Left ventricle myocardium superior (tissue), 1 donor: ENCODE data around the gene PKP2. TPM values are rescaled to one million over a fixed set of nuclear protein-coding genes. Genes with fewer than 3 reads are reported as not detected.

Experiments
- ATAC-seq: fragments of 200-7000 bp; cut with Tn5 transposase; one replicate; pipeline ENCODE4 v1.9.1; 2020; ENCODE audit warnings: mild to moderate bottlenecking, moderate library complexity
- DNase-seq: peaks from one replicate; pipeline ENCODE4 v3.0.0-alpha.2; 2020
- intact Hi-C: fragments of 100-400 bp; cut with micrococcal nuclease; formaldehyde crosslinking; loops from one replicate; pipeline ENCODE4 v1.11.0; 2022
- total RNA-seq: library from RNA; stranded (reverse); fragmentation: NEBNext Ultra II Directional; extraction: Animal tissue kit (Norgen Biotek cat#: 25700); gene quantifications from one replicate; pipeline ENCODE4 v1.2.1, GENCODE V29; 2021
- donor health status: DM: no; HTN: yes; CAD: no; lungs with severe emphysema.

The PKP2 gene
- total RNA-seq, 1 donor from 2014 or later, result 423 TPM

DNA sequence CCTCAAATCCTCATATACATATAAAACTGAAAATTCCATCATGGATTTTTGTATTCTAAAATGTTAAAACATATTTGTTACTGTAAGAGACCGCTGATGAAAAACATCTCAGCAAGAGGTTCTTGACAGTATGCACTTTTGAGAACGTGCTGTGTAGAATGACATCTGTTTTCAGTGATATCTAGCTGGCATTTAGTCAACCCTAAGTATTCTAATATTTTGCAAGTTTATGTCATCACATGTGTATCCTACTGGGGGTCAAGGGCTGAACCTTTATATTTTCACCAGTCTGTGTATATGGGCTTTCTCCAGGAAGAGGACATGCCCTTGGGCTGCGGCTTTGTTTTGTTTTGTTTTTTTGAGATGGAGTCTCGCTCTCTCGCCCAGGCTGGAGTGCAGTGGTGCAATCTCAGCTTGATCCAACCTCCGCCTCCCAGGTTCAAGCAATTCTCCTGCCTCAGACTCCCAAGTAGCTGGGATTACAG is 118.8 kb downstream of the PKP2 start:
- intact Hi-C loops, result no loop called here
- no peak for ATAC-seq
- no peak for DNase-seq

DNA sequence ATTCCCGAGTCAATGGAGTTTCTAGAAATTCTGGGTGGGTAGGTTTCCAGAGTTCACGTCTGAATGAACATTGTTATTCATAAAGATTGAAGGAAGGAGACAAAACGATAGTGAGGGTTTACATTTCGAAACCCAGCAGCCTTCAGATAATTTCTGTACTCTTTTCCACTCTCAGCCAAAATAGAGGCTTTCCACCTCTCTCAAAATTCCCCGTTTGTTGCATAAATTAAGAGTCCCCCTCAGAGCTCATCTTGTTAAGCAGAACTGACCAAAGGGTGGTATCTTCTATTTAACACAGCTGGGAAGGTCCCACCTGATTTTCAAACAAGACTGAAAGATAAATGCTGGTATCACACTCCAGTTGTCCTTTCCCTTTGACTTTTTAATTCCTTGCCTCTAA is 119.4 kb downstream of the PKP2 start:
- intact Hi-C loops, result no loop called here
- DNase-seq (no peak), ATAC-seq (no peak)

- intact Hi-C loops, result no loop called here
- no peak for ATAC-seq
- no peak for DNase-seq
Observed at GRCh38 chr12:32776258-32776657, 120.3 kb downstream of the PKP2 start.

DNA sequence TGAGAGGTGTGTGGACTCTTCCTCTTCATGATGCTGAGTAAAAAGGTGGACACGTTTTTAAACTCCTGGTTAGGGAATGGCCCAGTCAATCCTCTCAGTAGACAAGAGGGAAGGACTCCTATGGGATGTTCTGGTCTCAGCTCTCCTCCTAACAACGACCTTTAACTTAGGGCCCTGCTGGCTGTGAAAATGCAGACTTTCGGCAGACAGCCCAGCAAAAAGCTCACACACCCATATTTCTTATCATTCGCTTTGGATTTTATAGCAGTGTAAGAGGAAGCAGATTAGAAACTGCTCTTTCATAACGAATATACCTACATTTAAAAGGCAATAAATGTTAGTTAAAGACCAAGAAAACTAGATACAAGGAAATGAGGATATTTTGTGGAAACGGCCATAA is 122.9 kb downstream of the PKP2 start:
- no peak for ATAC-seq

GRCh38 chr12:32770141-32770540 is 126.4 kb downstream of the PKP2 start:
- DNase-seq (no peak), ATAC-seq (no peak)
- intact Hi-C loops, result no loop called here

More for the DNA sequence above, 122.9 kb downstream of the PKP2 start:
- intact Hi-C loops, result no loop called here
- no peak for DNase-seq

DNA sequence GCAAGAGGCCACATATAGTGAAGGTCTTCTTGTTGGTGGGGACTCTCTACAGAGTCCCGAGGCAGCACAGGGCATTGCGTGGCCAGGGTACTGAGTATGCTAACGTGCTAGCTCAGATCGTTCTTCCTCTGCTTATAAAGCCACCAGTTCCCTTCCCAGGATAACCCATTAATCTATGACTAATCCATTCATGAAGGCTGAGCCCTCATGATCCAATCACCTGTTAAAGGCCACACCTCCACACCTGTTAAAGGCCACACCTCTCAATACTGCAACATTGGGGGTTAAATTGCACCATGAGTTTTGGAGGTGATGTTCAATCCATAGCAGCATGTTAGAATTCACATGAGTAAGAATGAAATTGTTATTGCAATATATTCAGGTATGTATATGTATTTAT is 128.1 kb downstream of the PKP2 start:
- ATAC-seq, result no peak
- intact Hi-C loops, result no loop called here

GRCh38 chr12:32765906-32766305 is 130.7 kb downstream of the PKP2 start:
- no peak for DNase-seq
- ATAC-seq, result no peak
- intact Hi-C loops, result no loop called here

More for the DNA sequence above, 128.1 kb downstream of the PKP2 start:
- DNase-seq, result no peak

DNA sequence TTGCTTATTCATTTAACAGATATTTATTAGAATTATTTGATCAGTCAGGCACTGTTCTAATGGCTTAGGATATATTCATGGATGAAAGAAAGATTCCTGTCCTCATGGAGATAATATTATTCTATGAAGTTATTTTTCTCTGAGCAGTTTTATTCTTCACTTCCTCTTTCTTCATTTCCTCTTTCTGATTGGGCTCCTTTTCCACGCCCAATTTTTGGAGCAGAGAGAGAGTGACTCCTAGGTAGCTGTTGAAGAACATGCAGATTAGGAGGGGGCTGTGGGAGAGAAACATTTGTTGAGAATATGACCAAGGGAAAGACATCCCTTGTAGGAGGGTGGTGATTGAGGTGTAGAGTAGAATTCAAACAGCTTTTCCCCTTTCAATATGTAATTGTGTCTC is 134.9 kb downstream of the PKP2 start:
- no peak for ATAC-seq
- no peak for DNase-seq
- intact Hi-C loops, result no loop called here

DNA sequence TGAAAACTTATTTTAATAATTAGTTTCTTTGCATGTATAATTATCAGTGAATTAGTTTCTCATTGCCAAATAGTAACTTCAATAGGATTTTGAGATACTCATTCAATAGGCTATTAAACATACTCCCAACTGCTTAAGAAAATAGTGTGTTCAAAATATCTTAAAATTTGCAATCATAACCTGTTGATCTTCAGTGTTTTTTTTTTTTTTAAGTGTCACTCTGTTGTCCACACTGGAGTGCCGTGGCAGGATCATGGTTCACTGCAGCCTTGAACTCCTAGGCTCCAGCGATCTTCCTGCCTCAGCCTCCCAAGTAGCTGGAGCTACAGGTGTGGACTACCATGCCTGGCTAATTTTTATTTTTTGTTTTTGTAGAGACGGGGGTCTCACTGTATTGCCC is 139.4 kb downstream of the PKP2 start:
- ATAC-seq, result no peak
- intact Hi-C loops, result loop anchor here (5.0 to 10.0 kb wide), 2 partner anchors 158 to 1265 kb away; partner anchors contain the start of gene ALG10
- no peak for DNase-seq

- intact Hi-C loops, result loop anchor here (5.0 to 10.0 kb wide), 2 partner anchors 158 to 1266 kb away; partner anchors contain the start of gene ALG10
- ATAC-seq, result no peak
- DNase-seq, result no peak
Observed at GRCh38 chr12:32756476-32757066, 140.0 kb downstream of the PKP2 start.

DNA sequence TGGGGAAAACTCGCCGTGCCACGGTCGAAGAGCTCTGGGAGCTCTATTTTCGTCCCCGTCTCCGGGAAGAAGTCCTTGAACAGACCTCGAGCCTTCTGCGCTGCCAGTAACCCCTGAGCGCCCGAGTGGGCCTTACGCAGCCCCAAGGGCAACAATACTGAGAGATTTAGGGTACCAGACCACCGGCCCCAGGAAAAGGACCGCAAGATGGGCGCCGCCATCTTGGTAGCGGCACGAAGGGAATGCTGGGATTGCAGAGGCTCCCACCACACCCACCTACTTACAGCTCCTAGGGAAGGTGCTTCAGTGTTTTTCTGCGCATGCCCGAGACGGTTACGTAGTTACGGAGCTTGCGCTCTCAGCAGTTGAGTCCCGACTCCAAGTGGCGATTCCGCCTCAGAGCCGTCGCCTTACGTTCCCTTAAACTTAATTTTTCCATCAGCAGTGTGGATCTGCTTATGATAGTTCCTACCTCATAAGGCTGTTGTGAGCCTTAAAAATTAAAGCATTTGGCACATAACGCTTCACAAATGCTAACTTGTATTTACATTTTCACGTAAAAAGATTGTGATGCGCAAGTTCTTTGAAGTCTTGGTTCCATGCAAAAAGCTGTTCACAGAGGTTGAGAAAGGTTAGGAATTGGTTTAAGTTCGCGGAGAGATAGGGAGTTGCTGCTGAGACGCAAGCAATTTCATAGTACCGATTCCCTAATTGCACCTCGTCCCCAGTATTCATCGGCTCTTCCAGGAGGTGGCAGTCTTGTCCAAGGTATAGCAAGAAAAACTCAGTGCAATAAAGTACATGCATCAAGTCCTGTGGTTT is 140.7 kb downstream of the PKP2 start, which contains the start of gene YARS2:
YARS2 (minus strand) TSS at position 244 of the 822 bp plus-strand sequence; CDS start at position 221, 23 bp downstream.
- intact Hi-C loops, result loop anchor here (5.0 to 10.0 kb wide), 2 partner anchors 159 to 1266 kb away; partner anchors contain the start of gene ALG10
- DNase-seq (peak; percentile 94), ATAC-seq (peak; percentile 100)

DNA sequence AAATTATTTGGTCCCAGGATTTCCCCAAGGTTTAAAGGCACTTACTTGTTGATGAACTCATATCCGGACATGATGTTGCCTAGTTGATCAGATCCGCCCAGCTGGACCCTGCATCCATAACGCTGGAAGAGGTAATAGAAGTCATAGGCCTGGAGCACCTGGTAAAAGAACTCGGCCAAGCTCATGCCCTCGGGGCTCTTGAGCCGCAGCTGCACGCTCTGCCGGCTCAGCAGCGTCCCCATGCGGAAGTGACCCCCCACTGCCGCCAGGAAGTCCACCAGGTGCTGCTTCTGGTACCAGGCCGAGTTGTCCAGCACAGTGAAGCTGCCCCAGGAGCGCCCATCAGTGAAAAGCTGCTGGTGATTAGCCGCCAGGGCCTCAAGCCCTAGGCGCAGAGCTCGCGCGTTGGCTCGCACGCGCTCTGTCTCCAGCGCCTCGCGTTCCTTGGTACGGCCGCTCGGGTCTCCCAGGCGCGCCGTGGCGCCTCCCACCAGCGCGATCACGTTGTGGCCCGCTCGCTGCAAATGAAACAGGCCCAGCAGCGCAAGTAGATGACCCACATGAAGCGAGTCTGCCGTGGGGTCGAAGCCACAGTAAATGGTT is 141.4 kb downstream of the PKP2 start:
- intact Hi-C loops, result loop anchor here (5.0 to 10.0 kb wide), 2 partner anchors 160 to 1267 kb away; partner anchors contain the start of gene ALG10
- peak; percentile 65 for ATAC-seq

GRCh38 chr12:32754111-32754510 is 142.5 kb downstream of the PKP2 start:
- no peak for ATAC-seq
- DNase-seq, result no peak
- intact Hi-C loops, result loop anchor here (10.0 kb wide), 1 partner anchor 161 kb away; no protein-coding TSS in a partner anchor

More for the DNA sequence above, 141.4 kb downstream of the PKP2 start:
- peak; percentile 71 for DNase-seq

GRCh38 chr12:32753605-32754004 is 143.0 kb downstream of the PKP2 start:
- intact Hi-C loops, result loop anchor here (10.0 kb wide), 1 partner anchor 161 kb away; no protein-coding TSS in a partner anchor
- DNase-seq (no peak), ATAC-seq (no peak)

- DNase-seq (no peak), ATAC-seq (no peak)
- intact Hi-C loops, result no loop called here
Observed at GRCh38 chr12:32743264-32743663, 153.3 kb downstream of the PKP2 start.

- DNase-seq (no peak), ATAC-seq (peak; percentile 38)
- intact Hi-C loops, result no loop called here
Observed at GRCh38 chr12:32742133-32742532, 154.4 kb downstream of the PKP2 start.
